Nephron (organoid): ENCODE results near the gene LRRC26.

Source experiments
- H3K27ac Mint-ChIP-seq, 3 experiments: 2 replicates each; pipeline ENCODE4 v1.8.0; 2020; ENCODE audit warnings: mixed read lengths in 3 of 3, mild to moderate bottlenecking in 2 of 3, moderate library complexity in 1 of 3
- H3K27me3 Mint-ChIP-seq: 2 replicates; pipeline ENCODE4 v1.8.0; 2021; ENCODE audit warnings: low read depth, mild to moderate bottlenecking, moderate library complexity, mixed read lengths
- H3K36me3 Mint-ChIP-seq: 2 replicates; pipeline ENCODE4 v1.8.0; 2020; ENCODE audit warnings: low read depth, mixed read lengths
- H3K4me1 Mint-ChIP-seq: 2 replicates; pipeline ENCODE4 v1.8.0; 2020; ENCODE audit warnings: mixed read lengths
- H3K4me3 Mint-ChIP-seq, 3 experiments: 2 replicates each; pipeline ENCODE4 v1.8.0; 2020; ENCODE audit warnings: mild to moderate bottlenecking in 3 of 3, mixed read lengths in 3 of 3, moderate library complexity in 2 of 3
- H3K9me3 Mint-ChIP-seq: 2 replicates; pipeline ENCODE4 v1.8.0; 2020; ENCODE audit warnings: mixed read lengths
- TF ChIP-seq, protein P1 (sequence below), 3 experiments: fragments of 200-600 bp; sonication (generic); IDR thresholded peaks; one replicate each; pipeline ENCODE4 v1.5.0; 2021; ENCODE audit warnings: antibody characterized with exemption in 3 of 3; ENCODE audit not compliant: unreplicated experiment in 3 of 3

LRRC26 gene

DNA sequence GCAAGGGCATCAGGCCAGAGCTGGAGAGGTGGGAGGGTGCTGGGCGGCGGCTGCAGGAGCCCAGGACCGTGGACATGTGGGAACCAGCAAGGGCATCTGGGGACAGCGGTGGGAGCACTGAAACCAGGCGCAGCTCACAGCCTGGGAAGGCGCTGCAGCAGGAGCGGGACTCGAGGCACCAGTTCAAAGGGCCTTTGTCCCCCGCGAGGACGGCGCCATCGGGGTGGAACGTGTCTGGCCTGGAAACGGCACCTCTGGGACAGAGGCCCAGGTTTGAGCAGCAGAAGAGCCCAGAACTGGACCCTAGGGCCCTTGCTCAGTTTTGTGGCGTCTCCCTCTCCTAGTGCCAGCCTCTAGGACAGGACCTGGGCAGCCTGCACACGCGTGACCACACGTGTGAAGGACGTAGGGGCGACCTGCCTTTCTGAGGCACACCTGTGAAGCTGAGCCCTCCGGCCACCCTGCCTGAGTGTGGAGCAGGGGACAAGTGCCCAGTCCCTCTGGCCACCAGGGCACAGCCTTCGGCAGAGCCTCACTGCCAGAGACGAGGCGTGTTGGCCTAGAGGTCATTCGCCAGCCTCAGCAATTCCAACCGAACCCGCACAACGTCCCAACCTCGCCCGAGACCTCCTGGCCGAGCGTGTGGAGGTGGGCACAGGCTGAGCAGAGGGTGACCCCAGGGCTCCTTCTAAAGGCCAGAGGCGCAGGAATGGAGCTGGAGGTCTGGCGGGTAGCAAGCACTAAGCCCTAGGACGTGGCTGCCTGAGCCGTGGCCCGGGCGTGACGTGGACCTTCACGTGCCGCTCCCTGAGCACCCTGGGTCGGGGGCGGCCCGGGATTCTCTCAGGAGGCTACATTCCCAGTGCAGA lies 4.2 kb upstream of the LRRC26 start:
- Mint-ChIP-seq H3K9me3 (no peaks in the 10 kb centered on the region), H3K27me3 (peaks cover 52% of the 10 kb centered on the region), H3K4me3 (no peak overlapping the region), H3K27ac (no peak overlapping the region), H3K36me3 (peaks cover 10% of the 10 kb centered on the region), H3K4me1 (no peaks in the 10 kb centered on the region)
- TF ChIP-seq, protein P1, sequence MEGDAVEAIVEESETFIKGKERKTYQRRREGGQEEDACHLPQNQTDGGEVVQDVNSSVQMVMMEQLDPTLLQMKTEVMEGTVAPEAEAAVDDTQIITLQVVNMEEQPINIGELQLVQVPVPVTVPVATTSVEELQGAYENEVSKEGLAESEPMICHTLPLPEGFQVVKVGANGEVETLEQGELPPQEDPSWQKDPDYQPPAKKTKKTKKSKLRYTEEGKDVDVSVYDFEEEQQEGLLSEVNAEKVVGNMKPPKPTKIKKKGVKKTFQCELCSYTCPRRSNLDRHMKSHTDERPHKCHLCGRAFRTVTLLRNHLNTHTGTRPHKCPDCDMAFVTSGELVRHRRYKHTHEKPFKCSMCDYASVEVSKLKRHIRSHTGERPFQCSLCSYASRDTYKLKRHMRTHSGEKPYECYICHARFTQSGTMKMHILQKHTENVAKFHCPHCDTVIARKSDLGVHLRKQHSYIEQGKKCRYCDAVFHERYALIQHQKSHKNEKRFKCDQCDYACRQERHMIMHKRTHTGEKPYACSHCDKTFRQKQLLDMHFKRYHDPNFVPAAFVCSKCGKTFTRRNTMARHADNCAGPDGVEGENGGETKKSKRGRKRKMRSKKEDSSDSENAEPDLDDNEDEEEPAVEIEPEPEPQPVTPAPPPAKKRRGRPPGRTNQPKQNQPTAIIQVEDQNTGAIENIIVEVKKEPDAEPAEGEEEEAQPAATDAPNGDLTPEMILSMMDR (IDR thresholded peaks at IDR 0.05; ENCODE audit: unreplicated experiment in 3 of 3): no peak

DNA sequence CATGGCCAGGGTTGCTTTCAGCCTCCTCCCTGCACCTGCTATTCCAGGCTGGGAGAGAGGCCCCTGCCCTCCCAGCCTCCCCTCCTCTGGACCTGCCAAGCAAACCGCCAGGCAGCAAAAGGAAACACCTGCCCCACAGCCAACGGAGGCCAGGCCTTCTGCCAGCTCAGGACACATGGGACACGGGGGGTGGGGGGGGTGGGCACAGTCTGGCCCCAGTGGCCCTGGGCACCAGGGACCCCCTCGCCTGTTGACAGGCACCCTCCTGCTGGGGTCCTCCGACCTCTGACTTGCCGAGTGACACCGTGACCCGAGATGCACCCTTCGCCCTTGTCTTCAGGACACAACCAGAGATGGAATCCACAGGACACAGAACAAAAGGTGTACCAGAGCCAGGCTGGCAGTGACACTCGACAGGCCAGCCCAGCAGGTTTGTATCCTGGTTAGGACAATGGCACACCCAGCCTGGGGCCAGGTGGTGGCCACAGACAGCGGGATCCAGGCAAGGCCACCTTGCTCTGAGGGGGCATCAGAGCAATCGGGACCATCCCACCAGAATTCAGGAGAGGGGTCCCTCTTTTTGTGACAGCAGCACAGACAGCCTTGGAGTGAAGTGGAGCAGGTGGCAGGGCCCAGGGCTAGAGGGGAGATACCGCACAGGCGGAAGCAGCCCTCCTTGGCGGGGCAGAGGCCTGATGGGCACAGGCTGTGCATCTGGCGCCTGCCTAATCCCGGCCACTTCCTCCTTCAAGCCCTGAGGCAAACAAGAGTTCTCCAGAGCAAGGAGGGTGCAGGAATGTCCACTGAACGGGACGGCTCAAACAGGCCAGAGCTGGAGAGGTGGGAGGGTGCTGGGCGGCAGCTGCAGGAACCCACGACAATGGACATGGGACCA lies 3.3 kb upstream of the LRRC26 start:
- H3K27me3 Mint-ChIP-seq: peaks cover 59% of the 10 kb centered on the region
- peaks cover 10% of the 10 kb centered on the region for H3K36me3 Mint-ChIP-seq
- TF ChIP-seq, protein P1 (IDR thresholded peaks at IDR 0.05; ENCODE audit: unreplicated experiment in 3 of 3): no peak
- H3K4me3 Mint-ChIP-seq: no peak overlapping the region
- H3K4me1 Mint-ChIP-seq: no peaks in the 10 kb centered on the region
- no peaks in the 10 kb centered on the region for H3K9me3 Mint-ChIP-seq
- no peak overlapping the region for H3K27ac Mint-ChIP-seq

DNA sequence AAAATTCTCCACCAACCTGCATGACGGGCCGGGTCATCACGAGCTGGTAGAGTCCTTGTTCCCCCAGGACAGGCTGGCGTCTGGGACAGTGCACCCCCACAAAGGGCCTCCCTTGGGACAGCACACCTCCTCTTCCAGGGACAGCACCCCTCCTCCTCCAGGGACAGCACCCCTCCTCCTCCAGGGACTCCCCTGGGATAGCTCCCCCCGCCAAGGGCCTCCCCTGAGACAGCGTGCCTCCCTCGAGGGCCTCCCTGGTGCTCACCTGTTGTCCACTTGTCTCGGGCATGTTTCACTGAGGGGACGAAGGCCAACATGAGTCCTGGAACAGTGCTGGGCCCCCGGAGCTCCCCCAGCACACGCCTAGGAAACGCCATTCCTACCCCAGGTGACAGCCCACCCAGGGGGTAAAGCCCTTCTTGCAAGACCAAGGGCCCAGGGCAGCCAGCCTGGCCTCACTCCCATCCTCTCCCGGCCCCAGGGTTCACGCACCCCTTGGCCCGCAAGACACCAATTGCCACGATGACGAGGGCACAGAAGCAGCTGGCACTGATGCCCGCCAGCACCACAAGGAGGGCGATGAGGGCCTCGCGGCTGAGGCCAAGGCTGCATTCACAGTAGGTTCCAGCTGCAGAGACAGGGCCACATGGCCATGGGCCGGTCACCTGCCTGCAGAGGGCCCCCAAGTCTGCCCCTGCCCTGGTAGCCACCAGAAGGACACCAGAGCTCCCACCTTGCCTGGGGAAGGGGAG lies 1.5 kb upstream of the LRRC26 start:
- Mint-ChIP-seq H3K36me3 (no peaks in the 10 kb centered on the region), H3K27me3 (peaks cover 70% of the 10 kb centered on the region), H3K27ac (no peak overlapping the region), H3K4me1 (no peaks in the 10 kb centered on the region), H3K4me3 (no peak overlapping the region), H3K9me3 (no peaks in the 10 kb centered on the region)
- TF ChIP-seq, protein P1 (IDR thresholded peaks at IDR 0.05; ENCODE audit: unreplicated experiment in 3 of 3): no peak

DNA sequence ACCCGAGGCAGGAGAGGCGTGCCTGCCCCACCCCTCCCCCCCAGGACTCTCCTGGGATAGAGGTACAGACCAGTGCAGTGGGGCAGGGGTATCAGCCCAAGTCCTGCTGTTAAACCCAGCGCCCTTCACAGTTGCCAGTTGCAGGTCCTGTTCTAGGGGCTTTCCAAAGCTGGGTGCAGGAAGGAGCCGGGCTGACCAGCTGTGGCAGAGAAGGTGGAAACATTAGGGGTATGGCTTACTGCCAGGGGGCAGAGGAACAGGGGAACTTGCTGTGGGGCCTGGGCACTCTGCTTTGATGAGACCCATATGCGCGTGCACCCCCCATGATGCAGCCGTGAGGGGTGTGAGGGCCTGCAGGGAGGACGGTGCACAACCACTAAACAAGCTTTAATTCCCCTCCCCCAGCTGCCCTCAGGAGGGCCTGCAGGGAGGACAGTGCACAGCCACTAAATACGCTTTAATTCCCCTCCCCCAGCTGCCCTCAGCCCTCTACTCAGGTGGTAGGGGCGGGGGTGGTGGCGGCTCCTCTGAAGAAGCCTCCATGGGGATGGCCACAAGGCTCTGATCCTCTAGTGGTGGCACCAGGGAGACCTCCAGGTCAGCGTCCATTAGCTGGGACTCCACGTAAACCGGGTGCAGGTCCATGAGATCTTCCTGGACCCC lies 766 bp upstream of the LRRC26 start:
- H3K27me3 Mint-ChIP-seq: peaks cover 74% of the 10 kb centered on the region
- H3K4me1 Mint-ChIP-seq: no peaks in the 10 kb centered on the region
- no peaks in the 10 kb centered on the region for H3K36me3 Mint-ChIP-seq
- H3K9me3 Mint-ChIP-seq: no peaks in the 10 kb centered on the region
- TF ChIP-seq, protein P1 (IDR thresholded peaks at IDR 0.05; ENCODE audit: unreplicated experiment in 3 of 3): no peak
- H3K27ac Mint-ChIP-seq: no peak overlapping the region
- H3K4me3 Mint-ChIP-seq: no peak overlapping the region
